GF-D8 (cell line): ENCODE measurements around the gene OR2A5.
"Not testable (repeated sequence)": the region's sequence is repeated elsewhere in the genome, so short reads cannot be mapped to it uniquely, and the experiment has no call there.

ENCODE experiments used
- DNase-seq: peaks from one replicate; lab custom pipeline; 2025; lab: John Stamatoyannopoulos, UW

OR2A5 gene

DNA sequence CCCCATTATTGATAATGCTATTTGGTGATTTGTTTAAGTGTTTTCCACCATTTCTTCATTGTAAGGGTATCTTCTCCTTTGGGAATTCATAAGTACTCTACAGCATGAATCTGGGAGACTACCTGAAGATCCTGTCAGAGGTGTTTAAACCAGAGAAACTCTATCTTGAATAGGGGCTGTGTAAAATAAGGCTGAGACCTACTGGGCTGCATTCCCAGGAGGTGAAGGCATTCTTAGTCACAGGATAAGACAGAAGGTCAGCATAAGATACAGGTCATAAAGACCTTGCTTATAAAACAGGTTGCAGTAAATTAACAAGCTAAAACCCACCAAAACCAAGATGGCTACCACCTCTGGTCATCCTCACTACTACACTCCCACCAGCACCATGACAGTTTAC, 13.4 kb upstream of the OR2A5 start:
- DNase-seq: no peak

DNA sequence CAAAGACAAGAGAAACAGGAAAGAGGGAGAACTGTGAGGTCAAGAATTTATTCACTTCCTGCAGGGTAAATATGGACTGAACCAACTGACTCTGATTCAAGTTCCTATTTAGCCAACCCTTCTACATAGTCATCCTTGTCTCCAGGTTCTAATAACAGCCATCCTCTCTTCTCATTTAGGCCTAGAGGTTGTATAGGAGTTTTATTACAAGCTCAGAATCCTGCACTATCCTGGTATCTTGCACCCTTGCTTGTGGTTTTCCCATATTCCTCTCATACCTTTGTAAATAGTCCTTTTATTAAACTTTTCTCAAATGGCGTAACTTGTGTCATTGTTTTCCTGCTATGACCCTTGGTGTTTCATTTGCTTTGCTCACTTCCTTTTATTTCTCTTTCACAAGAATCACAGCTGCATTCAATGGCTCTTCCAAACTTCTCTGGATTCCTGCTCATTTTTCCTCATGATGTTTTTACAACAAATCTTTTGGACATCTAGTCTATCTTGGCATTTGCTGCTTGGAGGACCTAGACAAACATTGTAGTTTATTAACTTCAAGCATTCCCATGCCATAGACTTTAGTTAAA, 12.4 kb upstream of the OR2A5 start:
- DNase-seq: no peak

DNA sequence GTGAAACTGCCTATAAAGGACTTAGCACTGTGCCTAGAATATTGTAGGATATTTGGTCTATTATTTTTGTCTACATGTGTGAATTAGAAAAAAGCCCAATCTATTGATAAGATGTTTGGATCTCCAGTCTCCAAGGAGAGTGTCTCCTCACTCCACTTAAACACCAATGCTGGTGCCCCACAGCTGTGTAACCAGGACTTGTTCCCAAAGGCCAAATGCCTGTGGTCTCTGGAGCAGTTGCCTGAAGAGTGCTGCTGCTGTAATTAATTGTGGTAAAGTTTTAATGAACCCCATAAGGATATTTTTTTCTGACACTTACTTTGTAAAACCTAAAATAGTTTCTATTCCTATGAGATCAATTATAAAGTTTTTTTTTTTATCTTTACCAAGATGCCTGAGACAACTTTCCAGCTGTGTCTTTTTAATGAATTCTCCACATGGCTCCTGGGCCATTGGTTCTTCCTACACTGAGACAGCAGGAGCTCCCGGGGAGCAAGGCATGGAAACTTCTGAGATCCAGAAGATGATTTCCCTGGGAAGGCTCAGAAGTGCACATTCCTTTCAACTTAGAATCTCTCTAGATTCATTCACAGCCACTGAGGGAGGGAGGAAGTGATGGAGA, 11.2 kb upstream of the OR2A5 start:
- no peak for DNase-seq

DNA sequence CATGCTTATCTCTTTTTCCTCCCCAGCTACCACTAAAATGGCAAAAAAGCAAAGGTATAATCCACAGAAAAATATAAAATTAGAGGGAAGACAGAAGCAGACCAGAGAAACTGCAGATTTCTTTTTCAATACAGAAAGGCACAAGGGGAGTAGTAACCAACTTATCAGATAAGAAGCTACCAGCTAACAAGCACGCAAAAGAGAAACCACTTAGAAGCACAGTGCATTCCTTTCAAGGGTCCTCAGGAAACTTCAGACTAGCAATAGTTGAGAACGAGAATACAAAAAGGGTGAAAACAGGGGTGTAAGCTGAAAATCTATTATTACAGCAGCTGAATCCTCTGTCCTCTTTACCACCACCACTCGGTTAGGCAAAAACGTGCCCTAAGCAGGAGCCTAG, 9.9 kb upstream of the OR2A5 start:
- DNase-seq: no peak

DNA sequence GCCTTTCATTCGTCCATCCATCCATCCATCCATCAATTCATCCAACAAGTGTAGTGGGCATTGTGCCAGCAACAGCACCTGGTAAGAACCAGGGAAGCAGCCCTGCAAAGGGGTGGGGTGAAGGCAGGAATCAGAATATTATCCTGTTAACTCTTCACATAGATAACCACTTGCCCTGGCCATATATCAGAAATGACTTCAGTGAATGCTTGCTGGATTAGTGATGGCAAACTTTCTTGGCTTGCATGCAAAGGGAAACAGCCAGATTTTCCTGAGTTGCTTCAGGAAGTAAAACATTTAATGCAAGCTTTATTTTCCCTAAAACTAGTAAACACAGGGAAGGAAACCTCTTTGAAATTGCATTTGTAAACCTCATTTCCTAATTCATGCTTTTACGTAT, 743 bp downstream of the OR2A5 start:
- DNase-seq: no peak

DNA sequence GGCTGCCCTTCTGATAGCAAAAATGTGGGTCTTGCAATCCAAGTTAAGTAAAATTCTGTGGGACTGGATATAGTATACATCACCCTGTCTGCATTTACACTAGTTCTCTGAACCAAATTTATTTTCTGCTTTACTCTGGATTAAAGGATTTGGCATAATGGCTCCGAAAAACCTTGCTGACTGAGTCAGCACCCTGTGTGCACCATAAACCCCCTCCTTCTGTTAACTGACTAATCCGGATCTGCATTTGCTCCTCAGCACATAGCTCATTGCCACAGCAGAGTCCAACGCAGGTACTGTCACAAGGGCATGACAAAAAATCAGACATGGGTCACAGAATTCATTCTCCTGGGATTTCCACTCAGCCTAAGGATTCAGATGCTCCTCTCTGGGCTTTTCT, 1.3 kb downstream of the OR2A5 start:
- DNase-seq: no peak

DNA sequence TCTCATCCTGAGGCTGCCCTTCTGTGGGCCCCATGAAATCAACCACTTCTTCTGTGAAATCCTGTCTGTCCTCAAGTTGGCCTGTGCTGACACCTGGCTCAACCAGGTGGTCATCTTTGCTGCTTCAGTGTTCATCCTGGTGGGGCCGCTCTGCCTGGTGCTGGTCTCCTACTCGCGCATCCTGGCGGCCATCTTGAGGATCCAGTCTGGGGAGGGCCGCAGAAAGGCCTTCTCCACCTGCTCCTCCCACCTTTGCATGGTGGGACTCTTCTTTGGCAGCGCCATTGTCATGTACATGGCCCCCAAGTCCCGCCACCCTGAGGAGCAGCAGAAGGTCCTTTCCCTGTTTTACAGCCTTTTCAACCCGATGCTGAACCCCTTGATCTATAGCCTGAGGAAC, 2.1 kb downstream of the OR2A5 start:
- not testable (repeated sequence) for DNase-seq

DNA sequence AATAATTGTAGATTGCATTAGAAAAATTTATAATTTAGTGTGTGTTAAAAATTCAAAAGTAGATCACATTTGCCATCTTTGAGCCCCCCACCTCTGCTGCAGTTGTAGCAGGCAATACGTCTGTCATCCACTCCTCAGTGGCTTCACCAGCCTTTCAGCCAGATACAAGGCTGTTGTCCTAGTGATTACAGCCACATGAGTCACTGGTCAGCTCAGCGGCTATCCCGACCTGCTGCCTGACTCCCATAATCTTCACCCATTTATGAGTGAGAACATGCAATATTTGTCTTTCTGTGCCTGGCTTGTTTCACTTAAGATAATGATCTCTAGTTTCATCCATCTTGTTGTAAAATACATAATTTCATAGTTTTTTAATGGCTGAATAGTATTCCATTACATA, 9.2 kb downstream of the OR2A5 start:
- DNase-seq: no peak

DNA sequence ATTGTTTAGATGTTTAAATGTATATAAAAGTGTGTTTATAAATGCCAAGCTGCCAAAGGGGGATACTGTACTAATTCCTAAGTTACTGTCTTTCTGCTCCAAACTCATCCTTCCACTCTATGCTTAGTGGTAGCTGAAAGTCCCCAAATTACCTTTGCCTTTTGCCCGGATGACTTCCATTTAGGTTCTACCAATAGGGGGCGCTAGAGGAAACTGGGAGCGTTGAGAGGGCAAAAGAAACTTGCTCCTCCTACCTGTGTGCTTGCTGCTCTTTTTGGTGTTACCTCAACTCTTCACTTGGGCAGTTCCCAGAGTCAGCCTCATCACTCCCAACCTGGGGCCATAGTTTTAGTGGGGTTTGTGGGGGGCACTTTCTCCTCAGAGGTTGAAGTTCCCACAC, 15.0 kb downstream of the OR2A5 start:
- no peak for DNase-seq

DNA sequence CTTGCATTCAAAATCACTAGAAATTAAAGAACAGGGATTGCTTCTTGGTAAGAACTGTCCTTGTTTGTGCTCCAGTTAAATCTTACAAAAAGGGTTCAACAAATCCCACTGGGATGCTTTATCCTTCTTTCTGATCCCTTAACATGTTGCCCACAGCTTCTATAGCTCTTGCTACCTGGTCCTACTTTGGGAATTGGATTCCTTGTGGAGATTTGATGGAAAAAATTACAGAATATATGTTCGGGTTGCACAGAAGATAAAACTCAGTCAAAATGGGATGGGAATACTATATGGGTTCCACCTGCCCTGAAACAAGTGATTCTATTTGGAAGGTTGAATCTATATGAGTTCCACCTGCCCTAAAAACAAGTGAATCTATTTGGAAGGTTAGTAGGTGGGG, 20.8 kb downstream of the OR2A5 start, which contains the start of gene OR2A25:
Gene OR2A25, plus strand, starts transcription at position 301 of the 400 bp plus-strand sequence. CDS start 4,409 bp downstream, outside the sequence.
- no peak for DNase-seq

DNA sequence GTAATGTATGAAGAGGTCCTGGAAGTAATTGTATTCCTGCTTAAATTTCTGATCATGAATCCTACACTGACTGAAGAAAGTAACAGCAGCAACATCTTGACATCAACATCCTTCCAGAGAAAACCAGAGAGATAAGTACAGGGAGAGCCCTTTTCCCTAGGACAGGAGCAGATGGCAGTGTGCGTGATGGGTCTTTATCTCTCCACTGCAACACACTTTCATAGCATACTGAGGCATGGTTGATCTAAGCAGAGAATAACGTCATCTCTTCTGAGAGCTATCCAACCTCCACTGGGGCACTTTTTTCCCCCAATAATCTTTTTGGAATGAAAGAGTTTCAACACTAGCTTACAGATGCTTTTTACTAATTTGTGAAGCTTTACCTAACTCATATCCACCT, 21.2 kb downstream of the OR2A5 start:
- no peak for DNase-seq

DNA sequence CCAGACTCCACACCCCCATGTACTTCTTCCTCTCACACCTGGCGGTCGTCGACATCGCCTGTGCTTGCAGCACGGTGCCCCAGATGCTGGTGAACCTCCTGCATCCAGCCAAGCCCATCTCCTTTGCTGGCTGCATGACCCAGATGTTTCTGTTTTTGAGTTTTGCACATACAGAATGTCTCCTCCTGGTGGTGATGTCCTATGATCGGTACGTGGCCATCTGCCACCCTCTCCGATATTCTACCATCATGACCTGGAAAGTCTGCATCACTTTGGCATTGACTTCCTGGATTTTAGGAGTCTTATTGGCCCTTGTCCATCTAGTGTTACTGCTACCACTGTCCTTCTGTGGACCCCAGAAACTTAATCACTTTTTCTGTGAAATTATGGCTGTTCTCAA, 25.6 kb downstream of the OR2A5 start:
- no peak for DNase-seq

DNA sequence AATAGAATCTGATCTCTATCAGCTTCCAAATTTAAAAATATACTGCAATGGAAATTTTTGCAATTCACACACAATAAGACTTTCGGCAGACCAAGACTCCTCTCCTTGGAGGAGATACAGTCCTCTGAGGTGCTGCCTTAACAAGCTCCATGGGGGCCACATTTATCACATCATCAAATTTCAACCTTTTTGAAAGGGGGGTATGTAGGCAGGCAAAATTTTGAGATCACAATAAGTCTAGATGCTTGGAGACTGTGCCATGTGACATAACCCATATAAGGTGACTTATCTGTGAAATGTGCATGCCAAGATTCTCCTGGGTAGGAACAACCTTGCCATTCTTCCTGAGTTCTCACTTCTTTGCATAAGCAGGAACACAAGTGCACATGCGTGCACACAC, 37.2 kb downstream of the OR2A5 start, which contains the start of gene OR2A12:
Gene OR2A12, plus strand, starts transcription at position 301 of the 400 bp plus-strand sequence. CDS start 8,830 bp downstream, outside the sequence.
- DNase-seq: no peak

DNA sequence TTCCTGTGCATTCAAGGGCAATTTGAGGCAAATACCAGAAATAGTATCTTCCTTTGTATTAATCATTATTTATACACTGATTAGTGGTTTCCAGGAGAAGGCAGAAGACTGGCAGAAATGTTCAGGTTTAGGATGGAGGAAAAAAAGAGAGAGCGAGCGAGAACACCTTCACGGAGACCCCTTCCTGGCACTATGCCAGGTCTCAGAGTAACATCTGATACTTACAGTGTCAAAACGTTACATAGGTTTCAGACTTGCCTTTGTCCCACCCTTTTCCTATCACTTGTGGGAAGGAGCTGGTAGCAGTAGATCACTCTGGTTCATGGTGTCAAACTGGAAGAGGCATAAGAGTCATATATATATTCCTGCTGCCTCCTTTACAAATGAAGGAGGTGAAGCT, 38.0 kb downstream of the OR2A5 start:
- DNase-seq: no peak

DNA sequence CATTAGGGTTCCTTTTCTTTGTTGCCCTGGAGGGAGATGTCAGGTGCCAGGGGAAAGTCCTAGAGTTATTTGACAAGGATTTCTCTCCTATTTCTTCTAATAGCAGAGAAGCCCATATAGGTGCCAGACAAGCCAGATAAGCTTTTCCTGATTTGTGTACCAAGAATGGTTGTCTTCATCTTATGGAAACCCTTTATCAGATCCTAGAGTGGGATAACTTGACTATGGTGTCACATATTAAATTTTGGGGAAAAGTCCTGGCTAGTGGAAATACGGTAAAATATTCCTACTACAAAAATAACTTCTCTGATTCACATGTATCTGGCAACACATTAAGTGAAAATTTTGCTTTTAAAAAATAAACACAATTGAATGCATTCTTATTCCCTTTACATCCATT, 38.5 kb downstream of the OR2A5 start:
- no peak for DNase-seq

DNA sequence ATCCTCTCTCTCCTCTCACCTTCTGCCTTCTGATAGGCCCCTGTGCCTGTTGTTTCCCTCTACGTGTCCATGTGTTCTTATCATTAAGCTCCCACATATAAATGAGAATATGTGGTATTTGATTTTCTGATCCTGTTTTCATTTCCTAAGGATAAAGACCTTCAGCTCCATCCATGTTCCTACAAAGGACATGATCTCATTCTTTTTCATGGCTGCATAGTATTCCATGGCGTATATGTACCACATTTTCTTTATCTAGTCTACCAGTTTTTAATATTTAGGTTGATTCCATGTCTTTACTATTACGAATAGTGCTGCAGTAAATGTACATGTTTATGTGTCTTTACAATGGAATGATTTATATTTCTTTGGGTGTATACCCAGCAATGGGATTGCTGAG, 41.9 kb downstream of the OR2A5 start:
- DNase-seq: no peak

DNA sequence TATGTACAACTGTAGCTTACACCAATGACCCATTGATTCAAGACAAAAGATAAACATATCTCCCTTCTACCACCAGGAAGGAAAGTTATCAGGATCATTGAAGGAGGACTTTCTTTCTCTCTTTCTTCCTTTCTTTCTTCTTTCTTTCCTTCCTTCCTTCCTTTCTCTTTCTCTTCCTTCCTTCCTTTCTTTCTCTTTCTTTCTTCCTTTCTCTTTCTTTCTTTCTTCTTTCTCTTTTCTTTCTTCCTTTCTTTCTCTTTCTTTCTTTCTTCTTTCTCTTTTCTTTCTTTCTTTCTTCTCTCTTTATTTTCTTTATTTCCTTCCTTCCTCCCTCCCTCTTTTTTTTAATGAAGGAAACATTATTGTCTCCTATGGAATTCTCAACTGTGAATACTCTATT, 50.0 kb downstream of the OR2A5 start:
- DNase-seq: no peak

DNA sequence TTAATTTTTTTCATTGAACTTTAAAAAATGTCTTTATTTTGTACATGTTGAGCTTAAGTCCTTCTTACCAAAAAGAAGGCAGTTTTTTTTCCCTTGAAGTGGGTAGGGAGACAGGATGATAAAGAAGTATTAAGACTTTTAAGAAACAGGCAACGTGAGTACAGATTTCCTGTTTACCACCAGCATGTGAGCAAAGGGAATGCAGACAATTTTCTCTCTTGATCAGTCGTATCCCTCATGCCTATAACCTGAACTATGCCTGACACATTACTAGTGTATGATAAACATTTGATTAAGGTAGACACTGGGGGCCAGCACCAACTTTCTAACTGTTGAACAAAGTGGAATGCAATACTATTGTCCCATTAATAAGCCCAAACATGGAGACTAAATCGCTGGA, 51.9 kb downstream of the OR2A5 start:
- no peak for DNase-seq

DNA sequence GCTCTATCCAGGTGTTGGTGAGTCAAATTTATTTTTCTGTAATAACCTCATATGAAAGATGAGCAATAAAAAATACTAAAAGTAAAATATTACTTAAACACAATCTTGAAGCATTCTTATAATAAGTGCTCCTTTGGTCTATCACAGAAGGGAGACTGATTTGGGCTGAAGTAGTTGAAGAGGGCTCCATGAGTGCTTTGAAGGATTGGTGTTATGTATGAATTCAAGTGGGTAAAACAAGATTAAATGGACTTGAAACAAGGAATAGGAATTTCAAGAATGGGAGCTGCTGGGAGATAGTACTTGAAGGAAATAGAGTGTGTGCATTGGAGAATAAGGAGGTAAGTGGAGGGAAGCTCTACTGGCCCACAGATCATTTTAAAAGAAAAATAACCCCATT, 53.3 kb downstream of the OR2A5 start:
- DNase-seq: no peak

DNA sequence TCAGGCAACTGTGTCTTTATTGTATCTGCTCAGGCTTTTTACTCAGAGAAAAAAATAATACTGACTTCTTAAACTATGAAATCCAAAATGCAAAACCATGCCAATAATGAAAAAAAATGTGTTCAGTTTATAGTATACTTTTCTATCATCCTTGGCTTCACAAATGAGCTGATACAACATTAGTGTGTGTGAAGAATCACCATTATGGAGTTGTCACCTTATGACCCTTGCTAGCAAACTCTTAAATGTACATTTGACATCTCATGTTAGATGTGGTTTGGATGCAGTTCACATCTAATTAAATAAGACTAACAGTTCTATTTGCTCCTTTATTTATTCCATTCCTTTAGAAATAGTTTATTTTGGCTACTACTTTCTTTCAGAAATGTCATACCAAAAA, 56.5 kb downstream of the OR2A5 start:
- DNase-seq: no peak
